ENCODE results near the gene TXNRD1.

The TXNRD1 gene

GRCh38 chr12:104354167-104354867, 138.7 kb downstream of the TXNRD1 start:
- Histone ChIP-seq H3K27me3 (ENCODE audit: insufficient read depth, low read length) (no peaks in the 10 kb centered on the region), H3K9me3 (ENCODE audit: low read length) (no peaks in the 10 kb centered on the region), H3K4me3 (ENCODE audit: low read length) (no peak overlapping the region), H3K4me1 (ENCODE audit: insufficient read depth, low read length) (peaks cover 4% of the 10 kb centered on the region), H2AFZ (ENCODE audit: low read depth, low read length) (no peak overlapping the region), H3K36me3 (ENCODE audit: insufficient read depth, low read length) (peaks cover 17% of the 10 kb centered on the region)

GRCh38 chr12:104354868-104355570, 139.4 kb downstream of the TXNRD1 start:
- peaks cover 4% of the 10 kb centered on the region for H3K4me1 ChIP-seq (ENCODE audit: insufficient read depth, low read length)
- H3K27me3 ChIP-seq (ENCODE audit: insufficient read depth, low read length) = no peaks in the 10 kb centered on the region
- H3K36me3 ChIP-seq (ENCODE audit: insufficient read depth, low read length) = peaks cover 13% of the 10 kb centered on the region
- H3K9me3 ChIP-seq (ENCODE audit: low read length) = no peaks in the 10 kb centered on the region
- H2AFZ ChIP-seq (ENCODE audit: low read depth, low read length) = no peak overlapping the region
- H3K4me3 ChIP-seq (ENCODE audit: low read length) = no peak overlapping the region

- peaks cover 4% of the 10 kb centered on the region for H3K4me1 ChIP-seq (ENCODE audit: insufficient read depth, low read length)
- peaks cover 3% of the 10 kb centered on the region for H3K9me3 ChIP-seq (ENCODE audit: low read length)
- no peaks in the 10 kb centered on the region for H3K27me3 ChIP-seq (ENCODE audit: insufficient read depth, low read length)
- peaks cover 7% of the 10 kb centered on the region for H3K36me3 ChIP-seq (ENCODE audit: insufficient read depth, low read length)
- no peak overlapping the region for H2AFZ ChIP-seq (ENCODE audit: low read depth, low read length)
- H3K4me3 ChIP-seq (ENCODE audit: low read length) = no peak overlapping the region
Measured at GRCh38 chr12:104355630-104356029, 140.1 kb downstream of the TXNRD1 start.

- no peaks in the 10 kb centered on the region for H3K27me3 ChIP-seq (ENCODE audit: insufficient read depth, low read length)
- H3K4me3 ChIP-seq (ENCODE audit: low read length) = no peak overlapping the region
- no peak overlapping the region for H2AFZ ChIP-seq (ENCODE audit: low read depth, low read length)
- H3K9me3 ChIP-seq (ENCODE audit: low read length) = peaks cover 3% of the 10 kb centered on the region
- no peaks in the 10 kb centered on the region for H3K36me3 ChIP-seq (ENCODE audit: insufficient read depth, low read length)
- H3K4me1 ChIP-seq (ENCODE audit: insufficient read depth, low read length) = peaks cover 4% of the 10 kb centered on the region
Measured at GRCh38 chr12:104356231-104357115, 140.9 kb downstream of the TXNRD1 start.

- no peaks in the 10 kb centered on the region for H3K36me3 ChIP-seq (ENCODE audit: insufficient read depth, low read length)
- no peak overlapping the region for H3K4me3 ChIP-seq (ENCODE audit: low read length)
- H3K27me3 ChIP-seq (ENCODE audit: insufficient read depth, low read length) = no peaks in the 10 kb centered on the region
- H3K9me3 ChIP-seq (ENCODE audit: low read length) = peaks cover 5% of the 10 kb centered on the region
- peaks cover 4% of the 10 kb centered on the region for H3K4me1 ChIP-seq (ENCODE audit: insufficient read depth, low read length)
- H2AFZ ChIP-seq (ENCODE audit: low read depth, low read length) = no peak overlapping the region
Measured at GRCh38 chr12:104357421-104357952, 141.9 kb downstream of the TXNRD1 start.

- no peaks in the 10 kb centered on the region for H3K27me3 ChIP-seq (ENCODE audit: insufficient read depth, low read length)
- no peak overlapping the region for H2AFZ ChIP-seq (ENCODE audit: low read depth, low read length)
- H3K9me3 ChIP-seq (ENCODE audit: low read length) = peaks cover 5% of the 10 kb centered on the region
- H3K4me1 ChIP-seq (ENCODE audit: insufficient read depth, low read length) = peaks cover 4% of the 10 kb centered on the region
- no peak overlapping the region for H3K4me3 ChIP-seq (ENCODE audit: low read length)
- no peaks in the 10 kb centered on the region for H3K36me3 ChIP-seq (ENCODE audit: insufficient read depth, low read length)
Measured at GRCh38 chr12:104358353-104359003, 142.9 kb downstream of the TXNRD1 start.

GRCh38 chr12:104359216-104359615, 143.6 kb downstream of the TXNRD1 start:
- Histone ChIP-seq H3K27me3 (ENCODE audit: insufficient read depth, low read length) (no peaks in the 10 kb centered on the region), H3K36me3 (ENCODE audit: insufficient read depth, low read length) (no peaks in the 10 kb centered on the region), H3K4me1 (ENCODE audit: insufficient read depth, low read length) (peaks cover 4% of the 10 kb centered on the region), H2AFZ (ENCODE audit: low read depth, low read length) (no peak overlapping the region), H3K4me3 (ENCODE audit: low read length) (no peak overlapping the region), H3K9me3 (ENCODE audit: low read length) (peaks cover 5% of the 10 kb centered on the region)

GRCh38 chr12:104360157-104360556, 144.6 kb downstream of the TXNRD1 start:
- H2AFZ ChIP-seq (ENCODE audit: low read depth, low read length) = no peak overlapping the region
- H3K4me3 ChIP-seq (ENCODE audit: low read length) = no peak overlapping the region
- H3K4me1 ChIP-seq (ENCODE audit: insufficient read depth, low read length) = peaks cover 4% of the 10 kb centered on the region
- peaks cover 5% of the 10 kb centered on the region for H3K9me3 ChIP-seq (ENCODE audit: low read length)
- no peaks in the 10 kb centered on the region for H3K36me3 ChIP-seq (ENCODE audit: insufficient read depth, low read length)
- H3K27me3 ChIP-seq (ENCODE audit: insufficient read depth, low read length) = no peaks in the 10 kb centered on the region

- Histone ChIP-seq H3K36me3 (ENCODE audit: insufficient read depth, low read length) (no peaks in the 10 kb centered on the region), H2AFZ (ENCODE audit: low read depth, low read length) (no peak overlapping the region), H3K4me3 (ENCODE audit: low read length) (no peak overlapping the region), H3K4me1 (ENCODE audit: insufficient read depth, low read length) (peaks cover 4% of the 10 kb centered on the region), H3K27me3 (ENCODE audit: insufficient read depth, low read length) (no peaks in the 10 kb centered on the region), H3K9me3 (ENCODE audit: low read length) (peaks cover 5% of the 10 kb centered on the region)
Measured at GRCh38 chr12:104360983-104361707, 145.6 kb downstream of the TXNRD1 start.

GRCh38 chr12:104365921-104366410, 150.4 kb downstream of the TXNRD1 start:
- Histone ChIP-seq H3K4me3 (ENCODE audit: low read length) (no peak overlapping the region), H3K27me3 (ENCODE audit: insufficient read depth, low read length) (no peaks in the 10 kb centered on the region), H3K4me1 (ENCODE audit: insufficient read depth, low read length) (peaks cover 3% of the 10 kb centered on the region), H3K36me3 (ENCODE audit: insufficient read depth, low read length) (no peaks in the 10 kb centered on the region), H3K9me3 (ENCODE audit: low read length) (peaks cover 5% of the 10 kb centered on the region), H2AFZ (ENCODE audit: low read depth, low read length) (no peak overlapping the region)

- H3K27me3 ChIP-seq (ENCODE audit: insufficient read depth, low read length) = no peaks in the 10 kb centered on the region
- H3K9me3 ChIP-seq (ENCODE audit: low read length) = peaks cover 3% of the 10 kb centered on the region
- H3K4me3 ChIP-seq (ENCODE audit: low read length) = no peak overlapping the region
- peaks cover 3% of the 10 kb centered on the region for H3K4me1 ChIP-seq (ENCODE audit: insufficient read depth, low read length)
- no peak overlapping the region for H2AFZ ChIP-seq (ENCODE audit: low read depth, low read length)
- H3K36me3 ChIP-seq (ENCODE audit: insufficient read depth, low read length) = no peaks in the 10 kb centered on the region
Measured at GRCh38 chr12:104369708-104370107, 154.1 kb downstream of the TXNRD1 start.
